Natural killer cell (primary cell): ENCODE results near the gene OR9A4. TPM values are rescaled to one million over a fixed set of nuclear protein-coding genes. Genes with fewer than 3 reads are reported as not detected.

Experiments used
- ATAC-seq, 3 donors: fragments of 150-1000 bp in 2 of 3; fragments of 200-7000 bp in 1 of 3; cut with Tn5 transposase; 1 replicate in 1 of 3; 2 replicates in 2 of 3; pipeline ENCODE4 v1.10.0; 2021; ENCODE audit warnings: mild to moderate bottlenecking in 2 of 3, moderate library complexity in 2 of 3
- DNase-seq, 2 donors: peaks; one replicate each; pipeline versions ENCODE4 v3.0.0 to v3.0.0-alpha.2; 2013 to 2021; ENCODE audit warnings: mixed read lengths in 1 of 2
- H3K27ac ChIP-seq: one replicate; pipeline ENCODE4 v1.5.1; 2013; ENCODE audit warnings: mild to moderate bottlenecking, low read length
- H3K27me3 ChIP-seq: one replicate; pipeline ENCODE4 v1.6.1; 2013; ENCODE audit warnings: low read length; ENCODE audit not compliant: control insufficient read depth, insufficient read depth
- H3K36me3 ChIP-seq: one replicate; pipeline ENCODE4 v1.6.1; 2013; ENCODE audit warnings: low read length; ENCODE audit not compliant: control insufficient read depth, insufficient read depth
- H3K4me1 ChIP-seq: one replicate; pipeline ENCODE4 v1.6.1; 2013; ENCODE audit warnings: low read length; ENCODE audit not compliant: control insufficient read depth, insufficient read depth
- H3K4me3 ChIP-seq: one replicate; pipeline ENCODE4 v1.5.1; 2013; ENCODE audit warnings: low read length
- H3K9me3 ChIP-seq: one replicate; pipeline ENCODE4 v1.6.1; 2013; ENCODE audit warnings: low read length; ENCODE audit not compliant: control insufficient read depth, insufficient read depth
- H3K27ac Mint-ChIP-seq, 2 donors: one replicate each; pipeline ENCODE4 v1.8.0; 2022; ENCODE audit warnings: mild to moderate bottlenecking in 2 of 2, mixed read lengths in 2 of 2, moderate library complexity in 1 of 2
- H3K27me3 Mint-ChIP-seq, 2 donors: one replicate each; pipeline ENCODE4 v1.8.0; 2022; ENCODE audit warnings: low read depth in 2 of 2, mixed read lengths in 2 of 2
- H3K36me3 Mint-ChIP-seq: one replicate; pipeline ENCODE4 v1.8.0; 2022; ENCODE audit warnings: mixed read lengths
- H3K4me1 Mint-ChIP-seq, 2 donors: one replicate each; pipeline ENCODE4 v1.8.0; 2022; ENCODE audit warnings: mixed read lengths in 2 of 2
- H3K4me3 Mint-ChIP-seq: one replicate; pipeline ENCODE4 v1.8.0; 2022; ENCODE audit warnings: mild to moderate bottlenecking, moderate library complexity, mixed read lengths
- H3K9me3 Mint-ChIP-seq, 2 donors: one replicate each; pipeline ENCODE4 v1.8.0; 2022; ENCODE audit warnings: mixed read lengths in 2 of 2
- CTCF ChIP-seq: fragments of 200-600 bp; IDR thresholded peaks from one replicate; pipeline ENCODE4 v1.8.0; 2022; ENCODE audit warnings: antibody characterized with exemption
- WGBS: methylation state at CpG from one replicate; pipeline ENCODE4 v1.1.7; 2013; ENCODE audit warnings: missing lambda C conversion rate; ENCODE audit not compliant: insufficient coverage; 5-methylcytosine and 5-hydroxymethylcytosine counted together
- intact Hi-C: fragments of 100-400 bp; cut with micrococcal nuclease; formaldehyde crosslinking; loops from one replicate; pipeline ENCODE4 v1.14.2; 2022
- total RNA-seq, 4 donors: library from RNA; stranded (reverse); fragments of 120-200 nt in 1 of 4; gene quantifications; one replicate each; pipeline versions ENCODE4 v1.2.3 to v1.2.4, GENCODE V29; 2013 to 2022

OR9A4 gene
- total RNA-seq, 3 donors from 2014 or later (not counting 1 experiment from before 2014, with no cell fraction given): not detected

DNA sequence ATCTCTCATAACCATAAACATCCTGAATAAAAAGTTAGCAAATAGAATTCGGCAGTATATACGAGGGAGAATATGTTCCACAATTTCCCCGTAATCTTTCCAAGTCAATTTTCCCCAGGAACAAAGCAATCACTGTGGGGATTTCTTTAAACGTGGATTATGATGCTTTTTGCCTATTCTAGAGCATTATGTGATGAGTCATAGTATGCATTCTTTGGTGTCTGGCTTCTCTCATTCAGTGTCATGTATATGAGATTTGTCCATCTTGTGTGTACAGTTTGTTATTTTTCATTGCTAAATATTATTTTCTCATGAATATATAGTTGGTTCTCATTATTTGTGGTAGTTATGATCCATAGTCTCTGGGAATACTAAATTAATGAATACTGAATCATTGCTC, 9.9 kb upstream of the OR9A4 start:
- ATAC-seq (no peak), DNase-seq (no peak)
- no peak overlapping the region for H3K4me3 ChIP-seq
- no peak overlapping the region for H3K4me3 Mint-ChIP-seq
- peaks cover 3 to 19% of the 10 kb centered on the region in 2 donors for H3K27me3 Mint-ChIP-seq
- no peaks in the 10 kb centered on the region for H3K4me1 Mint-ChIP-seq
- TF ChIP-seq CTCF: no peak
- H3K4me1 ChIP-seq: no peaks in the 10 kb centered on the region
- H3K27ac ChIP-seq: no peak overlapping the region
- H3K27ac Mint-ChIP-seq: no peak overlapping the region
- intact Hi-C loops: no loop called here
- H3K27me3 ChIP-seq: no peaks in the 10 kb centered on the region
- 96% methylated on average over 4 of the region's 4 CpGs for WGBS
- H3K9me3 ChIP-seq: no peaks in the 10 kb centered on the region
- no peaks in the 10 kb centered on the region for H3K9me3 Mint-ChIP-seq
- H3K36me3 ChIP-seq: no peaks in the 10 kb centered on the region
- no peaks in the 10 kb centered on the region for H3K36me3 Mint-ChIP-seq

DNA sequence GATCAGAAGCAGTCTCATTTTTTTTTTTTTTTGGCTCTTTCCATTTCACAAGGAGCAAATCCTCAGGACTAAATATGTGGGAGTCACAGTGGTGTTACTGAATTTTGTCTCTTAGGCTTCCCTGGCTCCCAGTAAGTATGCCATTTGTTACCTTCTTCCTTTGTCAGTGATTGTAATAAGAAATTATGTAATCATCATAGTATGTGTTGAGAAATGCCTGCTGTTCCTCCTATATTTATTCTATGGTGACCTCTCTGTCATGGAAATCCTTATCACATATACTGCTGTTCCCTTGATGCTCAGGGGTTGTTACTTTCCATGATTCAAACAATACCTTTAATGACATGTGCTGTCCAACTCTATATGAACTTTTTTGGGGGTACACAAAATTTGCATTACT, 4.8 kb upstream of the OR9A4 start:
- H3K27me3 ChIP-seq: no peaks in the 10 kb centered on the region
- intact Hi-C loops: no loop called here
- no peaks in the 10 kb centered on the region for H3K36me3 ChIP-seq
- H3K27me3 Mint-ChIP-seq: peaks cover 5 to 29% of the 10 kb centered on the region in 2 donors
- H3K36me3 Mint-ChIP-seq: no peaks in the 10 kb centered on the region
- H3K27ac Mint-ChIP-seq: no peak overlapping the region
- H3K27ac ChIP-seq: no peak overlapping the region
- H3K4me1 Mint-ChIP-seq: no peaks in the 10 kb centered on the region
- no peaks in the 10 kb centered on the region for H3K4me1 ChIP-seq
- H3K4me3 ChIP-seq: no peak overlapping the region
- no peak overlapping the region for H3K4me3 Mint-ChIP-seq
- ATAC-seq (no peak), DNase-seq (no peak)
- no peak for TF ChIP-seq CTCF
- H3K9me3 ChIP-seq: no peaks in the 10 kb centered on the region
- no peaks in the 10 kb centered on the region for H3K9me3 Mint-ChIP-seq

GRCh38 chr7:141915565-141915964, 634 bp upstream of the OR9A4 start:
- Histone ChIP-seq H3K27me3 (no peaks in the 10 kb centered on the region), H3K36me3 (no peaks in the 10 kb centered on the region), H3K9me3 (no peaks in the 10 kb centered on the region), H3K4me3 (no peak overlapping the region), H3K27ac (no peak overlapping the region), H3K4me1 (no peaks in the 10 kb centered on the region)
- TF ChIP-seq CTCF: no peak
- no peak overlapping the region for H3K27ac Mint-ChIP-seq
- H3K36me3 Mint-ChIP-seq: no peaks in the 10 kb centered on the region
- intact Hi-C loops: no loop called here
- H3K27me3 Mint-ChIP-seq: peaks cover 8 to 35% of the 10 kb centered on the region in 2 donors
- peaks cover 2% of the 10 kb centered on the region in 2 donors for H3K9me3 Mint-ChIP-seq
- no peak for DNase-seq
- no peak overlapping the region for H3K4me3 Mint-ChIP-seq
- H3K4me1 Mint-ChIP-seq: no peaks in the 10 kb centered on the region
- 39% methylated on average over 2 of the region's 2 CpGs for WGBS
- ATAC-seq: no peak

DNA sequence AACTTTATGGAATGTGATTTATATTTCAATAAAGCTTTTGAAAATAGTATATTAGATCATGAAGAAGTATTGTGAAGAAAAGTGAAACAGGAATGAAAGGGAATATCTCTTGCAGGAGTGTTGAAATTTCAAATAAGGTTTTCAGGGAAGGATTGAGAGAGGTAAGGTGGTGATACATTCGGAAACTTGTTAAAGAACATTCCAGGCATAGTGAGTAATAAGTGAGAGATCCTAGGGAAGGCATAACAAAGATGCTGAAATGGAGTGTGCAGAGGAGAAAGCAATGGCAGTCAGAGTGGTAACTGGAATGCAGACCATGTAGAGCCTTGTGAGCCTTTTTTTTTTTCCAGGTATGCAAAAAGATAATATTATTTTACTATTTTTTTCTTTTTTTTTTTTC, 4.1 kb downstream of the OR9A4 start:
- no peaks in the 10 kb centered on the region for H3K4me1 Mint-ChIP-seq
- 90% methylated on average over 1 of the region's 1 CpG for WGBS
- no peak for TF ChIP-seq CTCF

More for the DNA sequence above, 4.1 kb downstream of the OR9A4 start:
- no peak overlapping the region for H3K27ac ChIP-seq
- no peaks in the 10 kb centered on the region for H3K9me3 ChIP-seq
- H3K4me3 ChIP-seq: no peak overlapping the region
- no peaks in the 10 kb centered on the region for H3K4me1 ChIP-seq
- no peak overlapping the region for H3K27ac Mint-ChIP-seq
- no peak overlapping the region for H3K4me3 Mint-ChIP-seq
- peaks cover 8 to 16% of the 10 kb centered on the region in 2 donors for H3K27me3 Mint-ChIP-seq
- H3K36me3 Mint-ChIP-seq: no peaks in the 10 kb centered on the region
- no peaks in the 10 kb centered on the region for H3K36me3 ChIP-seq
- ATAC-seq (no peak), DNase-seq (no peak)
- H3K27me3 ChIP-seq: no peaks in the 10 kb centered on the region
- intact Hi-C loops: no loop called here
- peaks cover 2% of the 10 kb centered on the region in 2 donors for H3K9me3 Mint-ChIP-seq
